Occipital lobe (tissue), 2 donors: ENCODE results near the gene CRAT. TPM values are rescaled to one million over a fixed set of nuclear protein-coding genes. Genes with fewer than 3 reads are reported as not detected.

Experiments used
- DNase-seq: peaks from one replicate; lab custom pipeline; 2025; lab: John Stamatoyannopoulos, UW
- total RNA-seq: library from RNA; depleted of rRNA; stranded (reverse); fragments of >200 nt; gene quantifications from one replicate; pipeline ENCODE4 v1.2.3, GENCODE V29; 2014

CRAT gene
- total RNA-seq, 1 donor from 2014 or later: 13.6 TPM

DNA sequence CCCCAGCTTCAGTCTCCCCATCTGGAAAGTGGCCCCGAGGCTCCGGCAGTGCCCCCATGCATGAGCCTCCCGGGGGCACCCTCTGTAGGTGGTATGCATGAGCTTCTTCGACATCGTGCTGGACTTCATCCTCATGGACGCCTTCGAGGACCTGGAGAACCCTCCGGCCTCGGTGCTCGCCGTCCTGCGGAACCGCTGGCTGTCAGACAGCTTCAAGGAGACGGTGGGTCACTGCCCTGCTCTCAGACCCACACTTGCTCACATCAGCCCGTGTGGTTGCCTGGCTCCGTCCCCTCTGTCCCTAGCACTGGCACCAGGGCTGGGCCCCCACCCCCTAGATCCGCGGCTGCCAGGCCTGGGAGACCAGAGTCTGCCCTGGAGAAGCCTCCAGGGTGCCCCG, 42.5 kb downstream of the CRAT start:
- no peak for DNase-seq

DNA sequence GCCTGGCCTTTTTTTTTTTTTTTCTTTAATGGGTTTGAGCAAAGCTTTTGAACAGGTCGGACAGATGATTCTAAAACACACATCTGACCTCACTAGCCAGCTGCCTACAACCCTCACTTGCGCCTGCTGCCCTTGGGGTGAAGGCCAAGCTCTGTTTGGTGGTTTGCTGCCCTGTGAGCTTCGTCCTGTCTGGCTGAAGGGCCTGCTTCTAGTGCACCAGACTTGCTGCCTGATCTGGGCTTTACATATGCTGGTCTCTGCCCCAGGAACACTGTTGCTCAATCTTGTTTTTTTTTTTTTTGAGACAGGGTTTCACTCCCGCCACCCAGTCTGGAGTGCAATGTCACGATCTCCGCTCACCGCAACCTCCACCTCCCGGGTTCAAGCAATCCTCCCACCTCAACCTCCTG, 46.1 kb downstream of the CRAT start:
- DNase-seq: no peak

GRCh38 chr9:129063061-129063460, 47.5 kb downstream of the CRAT start:
- DNase-seq: no peak

DNA sequence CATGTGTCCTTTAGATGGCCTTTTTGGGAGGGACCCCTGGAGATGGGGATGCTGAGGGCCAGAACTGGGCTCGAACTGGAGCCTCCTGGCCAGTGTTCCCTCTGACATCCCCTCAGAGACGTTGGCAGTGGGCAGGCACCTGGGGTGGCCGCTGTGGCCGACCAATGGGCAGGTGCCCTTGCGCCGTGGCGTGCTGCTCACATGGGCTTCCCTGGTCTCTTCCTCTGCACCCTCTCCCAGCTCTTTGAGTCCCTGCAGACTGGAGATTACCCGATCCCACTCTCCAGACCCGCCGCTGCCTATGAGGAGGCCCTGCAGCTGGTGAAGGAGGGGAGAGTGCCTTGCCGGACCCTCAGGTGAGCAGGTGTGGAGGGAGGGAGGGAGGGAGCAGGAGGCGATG, 49.6 kb downstream of the CRAT start:
- DNase-seq: no peak

- DNase-seq: no peak
Measured at GRCh38 chr9:129059796-129060785, 50.5 kb downstream of the CRAT start.

DNA sequence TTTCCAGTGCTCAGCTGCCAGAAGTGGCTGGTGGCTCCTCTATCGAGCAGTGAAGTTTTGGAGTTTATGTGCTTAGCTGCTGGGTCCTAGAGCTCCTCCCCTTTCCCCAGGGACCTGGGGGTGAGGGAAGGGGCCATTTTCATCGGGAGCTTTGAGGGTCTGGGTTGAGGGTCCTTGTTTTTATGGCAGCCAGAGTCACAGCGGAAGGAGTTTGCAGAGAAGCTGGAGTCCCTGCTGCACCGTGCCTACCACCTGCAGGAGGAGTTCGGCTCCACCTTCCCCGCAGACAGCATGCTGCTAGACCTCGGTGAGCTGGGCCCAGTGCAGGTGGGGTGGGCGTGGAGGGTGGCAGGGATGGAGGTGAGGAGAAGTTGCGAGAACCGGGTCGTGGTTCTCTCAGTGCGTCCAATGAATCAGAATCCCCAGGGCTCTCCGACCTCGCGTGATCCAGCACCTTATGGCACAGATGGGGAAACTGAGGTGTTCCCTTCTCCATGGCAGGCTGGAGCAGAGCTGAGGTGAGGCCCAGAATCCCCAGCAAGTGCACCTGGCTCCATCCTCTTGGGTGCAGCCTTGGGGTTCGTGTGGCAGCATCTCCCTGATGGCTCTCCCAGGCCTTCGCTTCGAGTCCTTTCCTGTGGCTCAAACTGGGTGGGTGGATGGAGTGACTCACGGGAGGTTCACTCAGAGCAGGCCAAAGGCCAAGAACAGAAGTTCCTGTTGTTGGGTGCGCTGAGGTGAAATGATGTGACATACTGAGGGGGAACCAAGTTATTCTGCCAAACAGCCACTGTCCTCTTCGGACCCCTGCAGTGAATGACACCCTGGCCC, 51.4 kb downstream of the CRAT start:
- DNase-seq: no peak

DNA sequence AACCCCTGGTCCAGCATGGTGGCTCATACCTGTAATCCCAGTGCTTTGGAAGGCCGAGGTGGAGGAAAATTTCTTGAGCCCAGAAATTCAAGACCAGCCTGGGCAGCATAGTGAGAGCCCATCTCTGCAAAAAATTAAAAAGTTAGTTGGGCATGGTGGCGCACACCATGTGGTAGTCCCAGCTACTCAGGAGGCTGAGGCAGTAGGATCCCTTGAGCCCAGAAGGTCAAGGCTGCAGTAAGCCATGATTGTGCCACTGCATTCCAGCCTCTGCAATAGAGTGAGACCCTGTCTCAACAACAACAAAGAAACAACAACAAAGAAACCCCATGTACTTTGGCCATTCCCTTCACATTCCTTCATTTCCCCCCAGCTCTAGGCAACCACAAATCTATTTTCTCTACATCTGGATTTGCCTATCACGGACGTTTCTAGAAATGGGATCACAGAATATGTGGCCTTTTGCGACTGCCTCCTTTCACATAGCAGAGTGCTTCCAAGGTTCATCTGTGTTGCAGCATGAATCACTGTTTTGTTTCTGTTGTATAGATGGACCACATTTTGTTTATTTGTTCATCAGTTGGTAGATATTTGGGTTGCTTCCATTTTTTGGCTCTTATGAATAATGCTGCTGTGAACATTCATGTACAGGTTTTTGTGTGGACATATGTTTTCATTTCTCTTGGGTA, 56.3 kb downstream of the CRAT start:
- no peak for DNase-seq

GRCh38 chr9:129053020-129053419, 57.6 kb downstream of the CRAT start:
- no peak for DNase-seq

- DNase-seq: no peak
Measured at GRCh38 chr9:129052592-129052991, 58.0 kb downstream of the CRAT start.

Other genes with a start within 250 kb of the CRAT start
- 9.0 TPM for gene KYAT1, start 228.8 kb downstream of the CRAT start, total RNA-seq
- gene LRRC8A, start 228.7 kb downstream of the CRAT start, total RNA-seq: 20.4 TPM
- 1.1 TPM for gene PHYHD1, start 189.8 kb downstream of the CRAT start, total RNA-seq
- gene DOLK, start 163.2 kb downstream of the CRAT start, total RNA-seq: 14.7 TPM
- 17.8 TPM for gene NUP188, start 163.1 kb downstream of the CRAT start, total RNA-seq
- 56.6 TPM for gene SH3GLB2, start 82.5 kb downstream of the CRAT start, total RNA-seq
- 18.4 TPM for gene MIGA2, start 74.2 kb downstream of the CRAT start, total RNA-seq
- gene DOLPP1, start 29.7 kb downstream of the CRAT start, total RNA-seq: 16.5 TPM
- gene PTPA, start 622 bp upstream of the CRAT start, total RNA-seq: 57.9 TPM
- 44.3 TPM for gene IER5L, start 67.5 kb upstream of the CRAT start, total RNA-seq